ENCODE measurements around the gene MXD4. TPM values are rescaled to one million over a fixed set of nuclear protein-coding genes. Genes with fewer than 3 reads are reported as not detected.

Gene MXD4
- total RNA-seq, 1 donor from 2014 or later: 80.3 TPM

DNA sequence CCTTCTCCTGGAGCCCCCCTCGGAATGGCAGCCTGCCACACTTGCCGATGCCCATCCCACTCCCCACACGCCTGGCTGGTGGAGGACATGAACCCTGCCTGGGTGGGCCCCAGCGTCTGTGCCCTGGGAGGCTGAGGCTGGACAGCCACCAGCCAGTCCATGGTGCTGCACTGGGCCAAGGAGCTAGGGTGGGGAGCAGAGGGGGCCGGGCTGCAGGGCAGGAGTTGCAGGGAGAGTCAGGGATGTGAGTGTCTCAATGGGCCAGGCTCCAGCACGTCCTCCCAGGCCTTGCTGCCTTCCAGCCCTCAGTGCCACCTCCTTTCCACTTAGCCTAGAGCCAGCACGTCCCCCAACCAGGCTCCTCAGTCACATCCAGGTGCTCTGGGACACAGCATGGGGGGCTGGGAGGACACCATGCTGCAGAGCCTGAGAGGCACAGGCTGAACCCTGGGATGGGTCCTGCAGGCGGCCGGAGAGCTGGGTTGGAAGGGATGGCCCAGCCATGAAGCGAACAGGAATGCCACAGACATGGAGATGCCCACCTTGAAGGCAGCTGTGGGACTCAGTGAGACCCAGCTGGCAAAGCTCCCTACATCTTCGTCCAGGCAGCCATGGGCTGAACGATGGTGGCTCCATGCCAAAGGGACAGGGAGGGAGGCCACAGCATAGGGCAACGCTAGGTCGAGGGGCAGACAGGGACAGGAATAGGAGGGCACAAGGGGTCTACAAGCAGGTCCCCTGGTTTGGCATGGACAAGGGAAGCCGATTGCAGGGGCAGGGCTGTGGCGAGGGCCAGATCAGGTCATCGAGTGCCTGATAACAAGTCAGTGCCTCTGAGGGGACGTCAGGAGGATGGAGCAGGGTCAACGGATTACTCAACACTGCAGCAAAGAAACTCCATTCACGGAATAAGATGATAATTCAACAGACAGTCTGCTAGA is 30.1 kb upstream of the MXD4 start:
- TF ChIP-seq, protein P1, sequence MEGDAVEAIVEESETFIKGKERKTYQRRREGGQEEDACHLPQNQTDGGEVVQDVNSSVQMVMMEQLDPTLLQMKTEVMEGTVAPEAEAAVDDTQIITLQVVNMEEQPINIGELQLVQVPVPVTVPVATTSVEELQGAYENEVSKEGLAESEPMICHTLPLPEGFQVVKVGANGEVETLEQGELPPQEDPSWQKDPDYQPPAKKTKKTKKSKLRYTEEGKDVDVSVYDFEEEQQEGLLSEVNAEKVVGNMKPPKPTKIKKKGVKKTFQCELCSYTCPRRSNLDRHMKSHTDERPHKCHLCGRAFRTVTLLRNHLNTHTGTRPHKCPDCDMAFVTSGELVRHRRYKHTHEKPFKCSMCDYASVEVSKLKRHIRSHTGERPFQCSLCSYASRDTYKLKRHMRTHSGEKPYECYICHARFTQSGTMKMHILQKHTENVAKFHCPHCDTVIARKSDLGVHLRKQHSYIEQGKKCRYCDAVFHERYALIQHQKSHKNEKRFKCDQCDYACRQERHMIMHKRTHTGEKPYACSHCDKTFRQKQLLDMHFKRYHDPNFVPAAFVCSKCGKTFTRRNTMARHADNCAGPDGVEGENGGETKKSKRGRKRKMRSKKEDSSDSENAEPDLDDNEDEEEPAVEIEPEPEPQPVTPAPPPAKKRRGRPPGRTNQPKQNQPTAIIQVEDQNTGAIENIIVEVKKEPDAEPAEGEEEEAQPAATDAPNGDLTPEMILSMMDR (IDR thresholded peaks at IDR 0.05): no peak
- Mint-ChIP-seq H3K27ac (ENCODE audit: unreplicated experiment) (no peak overlapping the region), H3K4me1 (ENCODE audit: low read depth) (peaks cover 3% of the 10 kb centered on the region), H3K36me3 (ENCODE audit: low read depth) (peaks cover 6% of the 10 kb centered on the region), H3K4me3 (ENCODE audit: unreplicated experiment) (no peak overlapping the region), H3K9me3 (ENCODE audit: low read depth) (peaks cover 7% of the 10 kb centered on the region), H3K27me3 (ENCODE audit: low read depth) (peaks cover 3% of the 10 kb centered on the region)
- peak; percentile 81 for DNase-seq (ENCODE audit: low spot score)

DNA sequence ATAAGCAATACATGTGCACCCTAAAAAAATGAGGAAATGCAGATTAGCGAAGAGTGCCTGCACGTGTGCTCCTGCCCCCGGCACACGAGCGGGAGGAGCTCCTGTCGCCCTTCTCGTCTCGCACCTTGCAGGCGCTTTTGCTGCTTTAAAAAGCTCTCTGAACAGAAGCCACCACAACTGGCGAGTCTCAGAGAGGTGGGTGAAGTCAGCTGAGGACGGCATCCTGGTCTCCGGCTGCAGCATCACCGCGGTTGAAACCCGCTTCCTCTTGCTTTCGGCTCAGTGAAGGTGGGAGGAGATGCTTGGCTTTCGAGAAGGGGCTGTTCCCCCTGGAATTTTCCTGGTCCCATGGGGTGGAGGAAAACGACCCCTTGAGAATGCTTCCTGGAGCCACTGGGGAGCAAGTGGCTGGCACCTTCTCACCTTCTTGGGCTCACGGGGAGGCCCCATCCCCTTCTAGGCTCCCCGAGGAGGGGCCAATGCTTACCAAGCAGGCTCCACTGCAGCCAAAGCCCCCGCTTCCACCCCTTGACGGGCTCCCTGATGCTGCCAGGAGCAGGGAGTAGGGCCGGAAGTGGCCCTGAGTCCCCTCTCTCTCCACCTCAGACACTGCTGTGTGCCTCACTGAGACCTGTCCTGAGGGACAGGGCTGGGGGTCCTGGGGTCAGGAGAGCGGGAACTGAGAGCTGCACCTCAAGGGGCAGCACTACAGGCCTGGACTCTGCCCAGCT is 29.2 kb upstream of the MXD4 start:
- Mint-ChIP-seq H3K9me3 (ENCODE audit: low read depth) (peaks cover 7% of the 10 kb centered on the region), H3K4me1 (ENCODE audit: low read depth) (peaks cover 3% of the 10 kb centered on the region), H3K36me3 (ENCODE audit: low read depth) (peaks cover 6% of the 10 kb centered on the region), H3K27me3 (ENCODE audit: low read depth) (peaks cover 3% of the 10 kb centered on the region), H3K4me3 (ENCODE audit: unreplicated experiment) (no peak overlapping the region), H3K27ac (ENCODE audit: unreplicated experiment) (no peak overlapping the region)
- peak; percentile 85 for DNase-seq (ENCODE audit: low spot score)
- TF ChIP-seq, protein P1 (IDR thresholded peaks at IDR 0.05): no peak

DNA sequence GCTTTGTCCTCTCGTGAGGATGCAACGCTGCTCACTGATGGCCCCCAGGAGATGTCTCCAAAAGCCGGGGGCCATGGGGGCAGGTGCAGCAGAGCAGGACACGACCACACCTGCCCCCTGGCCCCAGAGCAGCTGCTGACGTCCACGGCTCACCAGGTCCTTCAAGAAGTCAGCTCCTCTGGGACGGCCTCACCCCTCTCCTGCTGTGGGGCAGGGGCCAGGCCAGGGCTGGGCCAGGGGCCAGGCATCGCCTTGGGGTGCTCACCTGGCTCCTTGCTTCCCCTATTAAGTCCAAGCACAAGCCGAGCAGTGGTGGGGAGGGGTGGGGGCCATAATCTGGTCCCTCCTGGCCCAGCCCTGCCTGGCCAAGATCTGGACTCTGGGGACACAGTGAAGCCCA is 28.6 kb upstream of the MXD4 start:
- DNase-seq (ENCODE audit: low spot score): peak; percentile 77
- H3K4me1 Mint-ChIP-seq (ENCODE audit: low read depth): peaks cover 4% of the 10 kb centered on the region

DNA sequence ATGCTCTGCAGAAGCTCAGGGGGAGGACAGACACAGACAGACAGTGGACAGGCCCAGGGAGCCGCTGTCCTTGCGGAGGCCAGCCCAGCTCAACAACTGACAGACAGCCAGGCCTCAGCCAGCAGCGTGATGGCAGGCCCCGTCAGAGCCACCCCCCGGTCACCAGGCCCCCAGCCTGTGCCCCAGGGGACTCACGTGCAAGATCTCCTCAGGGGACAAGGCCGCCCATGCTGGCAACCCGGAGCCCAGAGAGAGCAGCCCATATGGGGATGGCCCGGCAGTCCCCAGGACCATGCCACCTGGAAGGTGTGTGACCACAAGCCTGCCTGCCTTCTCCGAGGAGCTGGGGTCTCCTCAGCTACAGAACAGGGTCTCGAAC is 28.0 kb upstream of the MXD4 start:
- peaks cover 7% of the 10 kb centered on the region for H3K9me3 Mint-ChIP-seq (ENCODE audit: low read depth)
- DNase-seq (ENCODE audit: low spot score): no peak
- TF ChIP-seq, protein P1 (IDR thresholded peaks at IDR 0.05): no peak
- H3K4me1 Mint-ChIP-seq (ENCODE audit: low read depth): peaks cover 7% of the 10 kb centered on the region
- peaks cover 3% of the 10 kb centered on the region for H3K27me3 Mint-ChIP-seq (ENCODE audit: low read depth)
- peaks cover 6% of the 10 kb centered on the region for H3K36me3 Mint-ChIP-seq (ENCODE audit: low read depth)
- no peak overlapping the region for H3K4me3 Mint-ChIP-seq (ENCODE audit: unreplicated experiment)
- H3K27ac Mint-ChIP-seq (ENCODE audit: unreplicated experiment): no peak overlapping the region

More for the DNA sequence above, 28.6 kb upstream of the MXD4 start:
- Mint-ChIP-seq H3K27me3 (ENCODE audit: low read depth) (peaks cover 3% of the 10 kb centered on the region), H3K4me3 (ENCODE audit: unreplicated experiment) (no peak overlapping the region), H3K27ac (ENCODE audit: unreplicated experiment) (no peak overlapping the region), H3K9me3 (ENCODE audit: low read depth) (peaks cover 7% of the 10 kb centered on the region), H3K36me3 (ENCODE audit: low read depth) (peaks cover 6% of the 10 kb centered on the region)
- TF ChIP-seq, protein P1 (IDR thresholded peaks at IDR 0.05): no peak

DNA sequence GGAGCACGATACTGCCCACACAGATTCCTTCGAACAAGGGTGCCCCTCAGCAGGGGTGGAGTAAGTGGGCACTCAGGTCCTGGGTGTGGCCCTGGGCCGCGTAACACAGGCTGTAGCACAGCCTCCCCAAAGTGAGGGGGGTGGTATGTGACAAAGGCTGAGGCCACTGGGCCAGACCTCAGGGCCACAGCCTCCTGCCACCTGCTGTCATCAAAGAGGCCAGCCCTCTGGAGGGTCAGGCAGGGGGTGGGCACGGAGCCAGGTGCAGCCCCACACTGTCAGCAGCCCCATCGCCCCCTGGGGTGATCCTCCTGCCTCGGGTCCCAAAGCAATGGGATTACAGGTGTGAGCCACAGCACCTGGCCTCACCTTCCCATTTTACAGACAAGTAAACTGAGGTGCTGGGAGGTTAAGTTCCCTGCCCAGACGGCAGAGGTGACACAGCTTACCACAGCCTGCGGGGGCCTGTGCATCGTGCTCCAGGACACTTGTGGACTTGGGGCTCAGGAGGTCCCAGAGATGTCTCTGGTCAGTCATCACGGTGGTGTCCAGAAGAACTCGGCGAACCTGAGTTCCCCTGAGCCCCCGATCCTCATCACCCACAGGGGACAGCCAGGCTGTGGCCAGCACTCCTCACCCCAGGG is 27.5 kb upstream of the MXD4 start:
- peaks cover 5% of the 10 kb centered on the region for H3K9me3 Mint-ChIP-seq (ENCODE audit: low read depth)
- H3K4me3 Mint-ChIP-seq (ENCODE audit: unreplicated experiment): no peak overlapping the region
- peaks cover 3% of the 10 kb centered on the region for H3K27me3 Mint-ChIP-seq (ENCODE audit: low read depth)
- peaks cover 4% of the 10 kb centered on the region for H3K36me3 Mint-ChIP-seq (ENCODE audit: low read depth)
- peaks cover 7% of the 10 kb centered on the region for H3K4me1 Mint-ChIP-seq (ENCODE audit: low read depth)
- no peak overlapping the region for H3K27ac Mint-ChIP-seq (ENCODE audit: unreplicated experiment)
- TF ChIP-seq, protein P1 (IDR thresholded peaks at IDR 0.05): no peak
- no peak for DNase-seq (ENCODE audit: low spot score)

All from chondrocyte (in vitro differentiated cells).